Suprapubic skin (tissue), 4 donors: ENCODE measurements around the gene GSTO2. TPM values are rescaled to one million over a fixed set of nuclear protein-coding genes. Genes with fewer than 3 reads are reported as not detected.

ENCODE experiments used
- DNase-seq, 2 donors: peaks; one replicate each; pipeline ENCODE4 v3.0.0-alpha.2; 2019; ENCODE audit warnings: low spot score in 2 of 2
- H3K27ac ChIP-seq: fragments of 200-600 bp; sonication (generic); one replicate; pipeline ENCODE4 v1.5.1; 2019
- H3K27me3 ChIP-seq: fragments of 200-600 bp; sonication (generic); one replicate; pipeline ENCODE4 v1.5.1; 2019
- H3K36me3 ChIP-seq: fragments of 200-600 bp; sonication (generic); one replicate; pipeline ENCODE4 v1.5.1; 2019
- H3K4me1 ChIP-seq: fragments of 200-600 bp; sonication (generic); one replicate; pipeline ENCODE4 v1.5.1; 2019
- H3K4me3 ChIP-seq: fragments of 200-600 bp; sonication (generic); one replicate; pipeline ENCODE4 v1.5.1; 2019; ENCODE audit warnings: mild to moderate bottlenecking
- H3K9me3 ChIP-seq: fragments of 200-600 bp; sonication (generic); one replicate; pipeline ENCODE4 v1.5.1; 2019
- EP300 ChIP-seq: sonication (generic); formaldehyde crosslinking; IDR thresholded peaks from one replicate; pipeline ENCODE4 v1.6.1; 2017; ENCODE audit warnings: antibody characterized with exemption
- POLR2A ChIP-seq, 2 donors: fragments of 450-650 bp; IDR thresholded peaks; one replicate each; pipeline ENCODE4 v1.6.1; 2017; ENCODE audit warnings: antibody characterized with exemption in 2 of 2, mild to moderate bottlenecking in 2 of 2, moderate library complexity in 2 of 2
- POLR2AphosphoS5 ChIP-seq, 3 donors: sonication (generic); formaldehyde crosslinking; IDR thresholded peaks; one replicate each; pipeline ENCODE4 v1.6.1; 2017; ENCODE audit warnings: antibody characterized with exemption in 3 of 3
- WGBS: methylation state at CpG from one replicate; pipeline ENCODE4 v1.1.5; 2018; 5-methylcytosine and 5-hydroxymethylcytosine counted together
- total RNA-seq, 4 donors: library from RNA; depleted of rRNA; stranded (reverse); fragments of >200 nt; gene quantifications; one replicate each; pipeline ENCODE4 v1.1.0, GENCODE V29; 2016
- TF ChIP-seq, protein P1 (sequence below), 2 donors: fragments of 200-600 bp in 1 of 2; fragments of 450-650 bp in 1 of 2; sonication (generic) in 1 of 2; IDR thresholded peaks; one replicate each; pipeline ENCODE4 v1.5.1; 2016 to 2019; ENCODE audit warnings: antibody characterized with exemption in 2 of 2, mild to moderate bottlenecking in 1 of 2, moderate library complexity in 1 of 2

Gene GSTO2
- total RNA-seq, 4 donors from 2014 or later, result 19.0 to 35.5 (median 25.4) TPM

DNA sequence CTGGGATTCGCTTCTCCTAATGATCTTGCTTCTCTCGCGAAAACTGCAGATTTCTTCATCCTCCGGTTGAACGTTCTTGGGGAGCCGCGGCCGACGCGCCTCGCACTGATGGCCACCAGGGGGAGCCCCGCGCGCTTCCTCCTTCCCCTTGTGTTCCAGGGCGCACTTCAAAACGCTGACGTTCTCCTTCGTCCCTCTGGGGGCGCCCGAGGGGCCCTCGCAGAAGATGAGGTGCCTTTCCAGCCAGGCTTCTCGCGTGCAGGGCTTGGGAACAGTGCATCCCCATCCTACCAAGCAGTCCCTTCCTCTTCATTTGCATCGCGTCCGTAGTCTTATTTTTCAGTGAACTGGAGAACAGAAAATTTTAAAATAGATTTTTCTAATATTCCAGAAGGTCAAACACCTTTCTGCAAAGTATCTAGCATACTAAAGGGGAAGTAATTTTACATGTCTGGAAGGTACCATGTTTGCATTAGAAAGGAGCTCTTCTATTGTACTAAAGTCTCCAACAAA is 22.5 kb downstream of the GSTO2 start:
- Histone ChIP-seq H3K36me3 (no peaks in the 10 kb centered on the region), H3K4me3 (no peak overlapping the region), H3K27ac (no peak overlapping the region), H3K27me3 (no peaks in the 10 kb centered on the region), H3K4me1 (peaks cover 8% of the 10 kb centered on the region), H3K9me3 (no peaks in the 10 kb centered on the region)
- 4% methylated on average over 26 of the region's 26 CpGs for WGBS
- DNase-seq, result peak; percentile 93 to 96
- TF ChIP-seq POLR2A (IDR thresholded peaks at IDR 0.05), result no peak
- peak in 2 of 3 donors; percentile 59 to 63 for TF ChIP-seq POLR2AphosphoS5 (IDR thresholded peaks at IDR 0.05)
- TF ChIP-seq, protein P1, sequence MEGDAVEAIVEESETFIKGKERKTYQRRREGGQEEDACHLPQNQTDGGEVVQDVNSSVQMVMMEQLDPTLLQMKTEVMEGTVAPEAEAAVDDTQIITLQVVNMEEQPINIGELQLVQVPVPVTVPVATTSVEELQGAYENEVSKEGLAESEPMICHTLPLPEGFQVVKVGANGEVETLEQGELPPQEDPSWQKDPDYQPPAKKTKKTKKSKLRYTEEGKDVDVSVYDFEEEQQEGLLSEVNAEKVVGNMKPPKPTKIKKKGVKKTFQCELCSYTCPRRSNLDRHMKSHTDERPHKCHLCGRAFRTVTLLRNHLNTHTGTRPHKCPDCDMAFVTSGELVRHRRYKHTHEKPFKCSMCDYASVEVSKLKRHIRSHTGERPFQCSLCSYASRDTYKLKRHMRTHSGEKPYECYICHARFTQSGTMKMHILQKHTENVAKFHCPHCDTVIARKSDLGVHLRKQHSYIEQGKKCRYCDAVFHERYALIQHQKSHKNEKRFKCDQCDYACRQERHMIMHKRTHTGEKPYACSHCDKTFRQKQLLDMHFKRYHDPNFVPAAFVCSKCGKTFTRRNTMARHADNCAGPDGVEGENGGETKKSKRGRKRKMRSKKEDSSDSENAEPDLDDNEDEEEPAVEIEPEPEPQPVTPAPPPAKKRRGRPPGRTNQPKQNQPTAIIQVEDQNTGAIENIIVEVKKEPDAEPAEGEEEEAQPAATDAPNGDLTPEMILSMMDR (IDR thresholded peaks at IDR 0.05), result peak; percentile 99

DNA sequence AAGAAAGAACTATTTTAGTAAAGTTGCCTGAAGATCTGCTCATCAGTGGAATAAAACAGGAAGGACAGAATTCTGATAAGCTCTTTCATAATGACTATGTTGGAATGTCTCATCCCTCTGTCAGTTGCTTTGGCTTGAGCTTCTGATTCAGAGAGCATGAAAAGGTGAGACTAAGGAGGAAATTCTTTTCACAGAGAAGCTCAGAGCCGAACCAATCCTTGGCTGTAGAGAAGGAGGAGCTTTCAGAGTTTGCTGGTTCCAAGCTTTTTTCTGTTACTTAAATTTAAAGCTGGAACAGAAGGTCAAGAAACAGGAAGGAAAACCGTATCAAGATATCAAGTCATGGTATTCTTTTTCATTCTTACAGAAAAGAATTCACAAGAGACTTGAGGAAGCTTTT is 24.0 kb downstream of the GSTO2 start:
- TF ChIP-seq POLR2AphosphoS5 (IDR thresholded peaks at IDR 0.05) (no peak), EP300 (no peak), POLR2A (IDR thresholded peaks at IDR 0.05) (no peak)
- TF ChIP-seq, protein P1 (IDR thresholded peaks at IDR 0.05), result no peak
- Histone ChIP-seq H3K4me1 (peaks cover 8% of the 10 kb centered on the region), H3K9me3 (no peaks in the 10 kb centered on the region), H3K36me3 (no peaks in the 10 kb centered on the region), H3K27me3 (no peaks in the 10 kb centered on the region), H3K27ac (no peak overlapping the region), H3K4me3 (no peak overlapping the region)
- DNase-seq, result no peak
- 48% methylated on average over 2 of the region's 2 CpGs for WGBS

DNA sequence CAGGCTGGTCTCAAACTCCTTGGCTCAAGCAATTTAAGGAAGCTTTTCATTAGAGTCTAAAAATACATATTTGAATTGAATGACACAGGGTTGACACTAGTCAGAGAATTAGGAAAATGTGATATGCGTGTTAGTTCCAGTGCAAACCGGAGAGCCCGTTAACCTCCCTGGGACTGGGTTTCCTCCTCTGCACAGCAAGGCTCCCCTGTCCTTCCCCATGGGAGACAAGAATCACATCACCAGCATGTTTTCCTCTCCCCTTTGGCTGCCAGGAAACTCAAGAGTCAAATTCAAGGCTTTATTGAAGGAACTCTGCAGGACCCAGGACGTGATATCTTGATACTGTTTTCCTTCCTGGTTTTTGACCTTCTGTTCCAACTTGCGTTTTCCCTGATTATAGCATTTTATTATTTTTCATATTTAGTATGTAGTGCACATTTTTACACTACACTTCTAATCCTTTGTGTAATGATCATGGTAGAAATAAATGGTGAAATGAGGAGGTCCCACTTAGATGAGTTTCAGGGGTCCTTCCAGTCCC is 24.9 kb downstream of the GSTO2 start:
- TF ChIP-seq POLR2AphosphoS5 (IDR thresholded peaks at IDR 0.05), result no peak
- no peak for TF ChIP-seq EP300
- no peak for TF ChIP-seq POLR2A (IDR thresholded peaks at IDR 0.05)
- TF ChIP-seq, protein P1 (IDR thresholded peaks at IDR 0.05), result no peak
- H3K27ac ChIP-seq, result no peak overlapping the region
- no peak for DNase-seq
- H3K27me3 ChIP-seq, result no peaks in the 10 kb centered on the region
- no peaks in the 10 kb centered on the region for H3K36me3 ChIP-seq
- 95% methylated on average over 5 of the region's 5 CpGs for WGBS
- peaks cover 8% of the 10 kb centered on the region for H3K4me1 ChIP-seq
- no peak overlapping the region for H3K4me3 ChIP-seq
- no peaks in the 10 kb centered on the region for H3K9me3 ChIP-seq

DNA sequence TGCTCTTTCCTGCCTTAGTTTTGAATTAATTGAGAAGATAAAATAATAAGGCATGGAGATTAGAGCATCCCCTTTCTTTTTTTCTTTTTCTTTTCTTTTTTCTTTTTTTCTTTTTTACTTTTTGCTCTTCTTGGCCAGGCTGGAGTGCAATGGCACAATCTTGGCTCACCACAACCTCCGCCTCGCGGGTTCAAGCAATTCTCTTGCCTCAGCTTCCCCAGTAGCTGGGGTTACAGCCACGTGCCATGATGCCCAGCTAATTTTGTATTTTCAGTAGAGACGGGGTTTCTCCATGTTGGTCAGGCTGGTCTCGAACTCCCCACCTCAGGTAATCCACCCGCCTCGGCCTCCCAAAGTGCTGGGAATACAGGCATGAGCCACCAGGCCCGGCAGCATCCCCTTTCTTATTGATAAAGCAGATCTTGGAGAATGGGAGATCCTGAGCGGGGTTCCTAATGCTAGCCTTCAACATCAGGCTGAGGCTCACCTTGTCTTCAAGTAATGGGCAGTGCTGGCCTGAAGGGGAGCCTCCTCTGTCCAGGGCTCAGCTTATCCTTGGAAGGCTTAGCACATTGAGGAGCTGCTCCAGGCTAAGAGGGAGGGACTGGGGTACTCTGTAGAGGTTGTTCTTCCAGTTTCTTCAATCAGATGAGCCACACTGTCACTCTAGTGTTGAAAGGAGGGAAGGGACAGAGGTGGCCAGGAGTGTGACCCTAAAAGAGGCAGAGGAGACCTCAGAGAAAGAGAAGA is 27.9 kb downstream of the GSTO2 start:
- Histone ChIP-seq H3K36me3 (peaks cover 3% of the 10 kb centered on the region), H3K27me3 (no peaks in the 10 kb centered on the region), H3K9me3 (no peaks in the 10 kb centered on the region), H3K4me1 (peaks cover 12% of the 10 kb centered on the region), H3K27ac (no peak overlapping the region), H3K4me3 (no peak overlapping the region)
- 94% methylated on average over 10 of the region's 10 CpGs for WGBS
- TF ChIP-seq, protein P1 (IDR thresholded peaks at IDR 0.05), result no peak
- TF ChIP-seq EP300, result no peak
- no peak for TF ChIP-seq POLR2A (IDR thresholded peaks at IDR 0.05)
- no peak for TF ChIP-seq POLR2AphosphoS5 (IDR thresholded peaks at IDR 0.05)
- no peak for DNase-seq
